HepG2 (cell line): ENCODE measurements around the gene SMYD1. TPM values are rescaled to one million over a fixed set of nuclear protein-coding genes. Genes with fewer than 3 reads are reported as not detected.
A peak's percentile ranks its signal among the peaks of the same experiment; 100 is the strongest.

Source experiments
- ATF4 ChIP-seq, 2 experiments: fragments of 450-650 bp in 1 of 2; sonication (generic) in 1 of 2; formaldehyde crosslinking; IDR thresholded peaks; 2 replicates each; pipeline versions ENCODE4 v1.5.0 to v1.8.0; 2020 to 2022; ENCODE audit warnings: mild to moderate bottlenecking in 1 of 2, missing genetic modification reagents in 1 of 2
- CEBPB ChIP-seq: IDR thresholded peaks from 2 replicates; pipeline ENCODE4 v1.6.1; 2011; ENCODE audit warnings: low read depth, low read length, improper control_type of control experiment, borderline replicate concordance
- HINFP ChIP-seq: sonication (generic); formaldehyde crosslinking; IDR thresholded peaks from 2 replicates; pipeline ENCODE4 v1.4.0; 2020; ENCODE audit warnings: low read depth, mild to moderate bottlenecking, missing genetic modification reagents
- HNRNPUL1 ChIP-seq: fragments of 200-400 bp; formaldehyde crosslinking; IDR thresholded peaks from 2 replicates; pipeline ENCODE4 v1.6.1; 2017; ENCODE audit warnings: low read depth, mild to moderate bottlenecking, low read length, moderate library complexity
- KDM5A ChIP-seq: fragments of 200-600 bp; sonication (generic); IDR thresholded peaks from 2 replicates; pipeline ENCODE4 v1.7.0; 2018; ENCODE audit warnings: antibody characterized with exemption, mild to moderate bottlenecking, low read length, borderline replicate concordance
- MED1 ChIP-seq: sonication (generic); formaldehyde crosslinking; IDR thresholded peaks from 2 replicates; pipeline ENCODE4 v1.4.0; 2020; ENCODE audit warnings: missing genetic modification reagents
- NRL ChIP-seq: sonication (generic); formaldehyde crosslinking; IDR thresholded peaks from 2 replicates; pipeline ENCODE4 v1.5.0; 2020; ENCODE audit warnings: missing genetic modification reagents, mild to moderate bottlenecking, moderate library complexity, borderline replicate concordance
- PHF20 ChIP-seq: sonication (generic); formaldehyde crosslinking; IDR thresholded peaks from 2 replicates; pipeline ENCODE4 v1.5.0; 2020; ENCODE audit warnings: mild to moderate bottlenecking, missing genetic modification reagents
- POLR2G ChIP-seq: fragments of 200-400 bp; formaldehyde crosslinking; IDR thresholded peaks from 2 replicates; pipeline ENCODE4 v1.6.1; 2018; ENCODE audit warnings: mild to moderate bottlenecking, low read depth, low read length, moderate library complexity
- RNF219 ChIP-seq: sonication (generic); formaldehyde crosslinking; IDR thresholded peaks from 2 replicates; pipeline ENCODE4 v1.5.0; 2020; ENCODE audit warnings: mild to moderate bottlenecking, missing genetic modification reagents
- SPEN ChIP-seq: sonication (generic); formaldehyde crosslinking; IDR thresholded peaks from 2 replicates; pipeline ENCODE4 v1.5.1; 2020; ENCODE audit warnings: low read depth, mild to moderate bottlenecking, missing genetic modification reagents
- THAP7 ChIP-seq: sonication (generic); formaldehyde crosslinking; IDR thresholded peaks from 2 replicates; pipeline ENCODE4 v1.8.1; 2023; ENCODE audit warnings: mild to moderate bottlenecking, missing genetic modification reagents
- TOE1 ChIP-seq: sonication (generic); formaldehyde crosslinking; IDR thresholded peaks from 2 replicates; pipeline ENCODE4 v1.4.0; 2020; ENCODE audit warnings: mild to moderate bottlenecking, missing genetic modification reagents
- YY1 ChIP-seq: IDR thresholded peaks from 2 replicates; pipeline ENCODE4 v1.6.1; 2011; ENCODE audit warnings: low read length, low read depth, moderate library complexity, mild to moderate bottlenecking; ENCODE audit not compliant: insufficient read depth, insufficient replicate concordance
- ZBTB14 ChIP-seq: sonication (generic); formaldehyde crosslinking; IDR thresholded peaks from 2 replicates; pipeline ENCODE4 v1.4.0; 2020; ENCODE audit warnings: missing genetic modification reagents
- ZFP36L1 ChIP-seq: sonication (generic); formaldehyde crosslinking; IDR thresholded peaks from 2 replicates; pipeline ENCODE4 v1.8.0; 2022; ENCODE audit warnings: mild to moderate bottlenecking, missing genetic modification reagents, moderate library complexity
- ZKSCAN1 ChIP-seq: fragments of 150-350 bp; IDR thresholded peaks from 2 replicates; pipeline ENCODE4 v1.6.1; 2014; ENCODE audit warnings: low read length
- ZNF292 ChIP-seq: sonication (generic); formaldehyde crosslinking; IDR thresholded peaks from 2 replicates; pipeline ENCODE4 v1.8.1; 2022; ENCODE audit warnings: mild to moderate bottlenecking, low read depth, missing genetic modification reagents, borderline replicate concordance
- ZNF367 ChIP-seq: sonication (generic); formaldehyde crosslinking; IDR thresholded peaks from 2 replicates; pipeline ENCODE4 v1.4.0; 2020; ENCODE audit warnings: missing genetic modification reagents, borderline replicate concordance
- ZNF546 ChIP-seq: sonication (generic); formaldehyde crosslinking; conservative IDR thresholded peaks from 2 replicates; pipeline ENCODE4 v1.8.1; 2023; ENCODE audit warnings: mild to moderate bottlenecking, missing genetic modification reagents
- ZNF572 ChIP-seq: sonication (generic); formaldehyde crosslinking; IDR thresholded peaks from 2 replicates; pipeline ENCODE4 v1.5.1; 2020; ENCODE audit warnings: mild to moderate bottlenecking, missing genetic modification reagents
- ZNF878 ChIP-seq: sonication (generic); formaldehyde crosslinking; IDR thresholded peaks from 2 replicates; pipeline ENCODE4 v1.8.1; 2023; ENCODE audit warnings: mild to moderate bottlenecking, missing genetic modification reagents, moderate library complexity
- ZNF891 ChIP-seq: sonication (generic); formaldehyde crosslinking; IDR thresholded peaks from 2 replicates; pipeline ENCODE4 v1.5.0; 2020; ENCODE audit warnings: mild to moderate bottlenecking, missing genetic modification reagents
- ZSCAN29 ChIP-seq: sonication (generic); formaldehyde crosslinking; conservative IDR thresholded peaks from 2 replicates; pipeline ENCODE4 v1.4.0; 2020; ENCODE audit warnings: mild to moderate bottlenecking, missing genetic modification reagents
- polyA plus RNA-seq, 8 experiments: library from polyadenylated mRNA; depleted of rRNA in 3 of 8; stranded (reverse) in 7 of 8; unstranded in 1 of 8; fragments of >200 nt; fragmentation: Illumina TruSeq in 4 of 8; extraction: Trizol in 4 of 8; gene quantifications; 2 replicates each; pipeline versions ENCODE4 v1.2.1 to v1.2.3, GENCODE V29; 2011 to 2016; ENCODE audit warnings: low read depth in 4 of 8, missing spikeins in 1 of 8, mixed read lengths in 1 of 8; ENCODE audit not compliant: insufficient read depth in 1 of 8
- total RNA-seq, 5 experiments: library from RNA; depleted of rRNA; stranded (reverse); fragments of >200 nt; fragmentation: Illumina TruSeq; extraction: Trizol; gene quantifications; 2 replicates each; pipeline ENCODE4 v1.2.3, GENCODE V29; 2016; ENCODE audit warnings: low read depth in 1 of 5

The SMYD1 gene
- total and polyA plus RNA-seq, 2 of the 13 experiments (the other 11 are each of a cell fraction or from before 2014, with no cell fraction given): not detected

GRCh38 chr2:88139203-88139702 is 71.6 kb downstream of the SMYD1 start (continued):
- TF ChIP-seq HINFP (CRISPR knock-in tag): 0 out of 2 replicates have a peak, but pooled peaks have one; percentile 50
- TF ChIP-seq ZBTB14 (CRISPR knock-in tag): no peak
- TF ChIP-seq PHF20 (CRISPR knock-in tag): no peak
- peak; percentile 71 for TF ChIP-seq TOE1 (CRISPR knock-in tag)
- TF ChIP-seq NRL (CRISPR knock-in tag): no peak
- no peak for TF ChIP-seq ZNF546
- TF ChIP-seq MED1: peak; percentile 98
- TF ChIP-seq ZNF891 (CRISPR knock-in tag): no peak
- peak; percentile 60; the same call in 1 of the 2 replicates for TF ChIP-seq CEBPB
- TF ChIP-seq ZNF572: no peak
- peak in 1 of 2 experiments; percentile 84; a peak in 2 of 4 replicates for TF ChIP-seq ATF4 (CRISPR knock-in tag; IDR thresholded peaks at IDR 0.05)
- TF ChIP-seq RNF219: no peak
- TF ChIP-seq ZFP36L1: no peak; the same call in 1 of the 2 replicates
- TF ChIP-seq ZNF878: no peak; the same call in 1 of the 2 replicates
- peak; percentile 70; the same call in 1 of the 2 replicates for TF ChIP-seq HNRNPUL1
- peak; percentile 64 for TF ChIP-seq POLR2G
- TF ChIP-seq KDM5A: no peak
- peak; percentile 29; the same call in 1 of the 2 replicates for TF ChIP-seq SPEN (CRISPR knock-in tag)
- TF ChIP-seq ZNF367 (CRISPR knock-in tag): no peak
- peak; percentile 91; the same call in 1 of the 2 replicates for TF ChIP-seq ZNF292 (CRISPR knock-in tag)
- no peak for TF ChIP-seq THAP7 (CRISPR knock-in tag)
- TF ChIP-seq YY1: no peak
- no peak for TF ChIP-seq ZKSCAN1
- TF ChIP-seq ZSCAN29 (CRISPR knock-in tag): peak; percentile 37; the same call in 1 of the 2 replicates
